Nucleus accumbens (tissue), 56 donors: Measurements from ENCODE around the gene PPP1R16B.

Experiments used
- DNase-seq, 56 donors: peaks; one replicate each; lab custom pipeline; 2025; lab: John Stamatoyannopoulos, UW

Gene PPP1R16B

GRCh38 chr20:38919683-38920082 is 114.2 kb downstream of the PPP1R16B start:
- peak in 2 of 56 donors; percentile 8 to 24 for DNase-seq

GRCh38 chr20:38920411-38920810 is 114.9 kb downstream of the PPP1R16B start:
- DNase-seq = no peak

- no peak for DNase-seq
Measured at GRCh38 chr20:38920851-38921250, 115.4 kb downstream of the PPP1R16B start.

GRCh38 chr20:38924718-38925117 is 119.2 kb downstream of the PPP1R16B start:
- DNase-seq = no peak

GRCh38 chr20:38926142-38926933 is 120.8 kb downstream of the PPP1R16B start, which contains the start of gene FAM83D:
FAM83D (plus strand) TSS chr20:38926417; CDS start chr20:38926443, 26 bp downstream.
- peak; percentile 52 to 98 (median 89) for DNase-seq

- no peak for DNase-seq
Measured at GRCh38 chr20:38926934-38927616, 121.6 kb downstream of the PPP1R16B start.

- no peak for DNase-seq
Measured at GRCh38 chr20:38927902-38928578, 122.5 kb downstream of the PPP1R16B start.

GRCh38 chr20:38930242-38930569 is 124.7 kb downstream of the PPP1R16B start:
- DNase-seq = no peak

GRCh38 chr20:38931984-38932383 is 126.5 kb downstream of the PPP1R16B start:
- DNase-seq = no peak

GRCh38 chr20:38932457-38933120 is 127.1 kb downstream of the PPP1R16B start:
- DNase-seq = no peak

- DNase-seq = no peak
Measured at GRCh38 chr20:38934530-38934929, 129.0 kb downstream of the PPP1R16B start.

GRCh38 chr20:38935285-38935684 is 129.8 kb downstream of the PPP1R16B start:
- no peak for DNase-seq

- no peak for DNase-seq
Measured at GRCh38 chr20:38935967-38936407, 130.5 kb downstream of the PPP1R16B start.

- DNase-seq = no peak
Measured at GRCh38 chr20:38937000-38937399, 131.5 kb downstream of the PPP1R16B start.

GRCh38 chr20:38937978-38938473 is 132.5 kb downstream of the PPP1R16B start:
- no peak for DNase-seq

- DNase-seq = no peak
Measured at GRCh38 chr20:38939686-38940085, 134.2 kb downstream of the PPP1R16B start.

- no peak for DNase-seq
Measured at GRCh38 chr20:38940644-38941043, 135.1 kb downstream of the PPP1R16B start.

- DNase-seq = no peak
Measured at GRCh38 chr20:38941726-38942389, 136.4 kb downstream of the PPP1R16B start.

- no peak for DNase-seq
Measured at GRCh38 chr20:38945012-38945411, 139.5 kb downstream of the PPP1R16B start.

- DNase-seq = no peak
Measured at GRCh38 chr20:38946836-38947235, 141.3 kb downstream of the PPP1R16B start.
